Left lung (tissue), 10 donors: ENCODE measurements around the gene KDELR3. TPM values are rescaled to one million over a fixed set of nuclear protein-coding genes. Genes with fewer than 3 reads are reported as not detected.

Source experiments
- ATAC-seq: fragments of 200-7000 bp; cut with Tn5 transposase; one replicate; pipeline ENCODE4 v1.9.1; 2020; ENCODE audit warnings: moderate library complexity
- DNase-seq, 4 donors: peaks; one replicate each; pipeline ENCODE4 v3.0.0-alpha.2; 2013 to 2020
- H3K27ac ChIP-seq, 2 donors: fragments of 200-600 bp; sonication (generic) in 1 of 2; one replicate each; pipeline versions ENCODE4 v1.5.0 to v1.8.0; 2020 to 2021
- H3K27me3 ChIP-seq, 2 donors: fragments of 200-600 bp; sonication (generic) in 1 of 2; one replicate each; pipeline versions ENCODE4 v1.5.0 to v1.8.0; 2020 to 2021
- H3K36me3 ChIP-seq, 2 donors: fragments of 200-600 bp; sonication (generic) in 1 of 2; one replicate each; pipeline versions ENCODE4 v1.5.0 to v1.8.0; 2020 to 2021
- H3K4me1 ChIP-seq, 2 donors: fragments of 200-600 bp; one replicate each; pipeline ENCODE4 v1.8.0; 2021
- H3K4me3 ChIP-seq, 2 donors: fragments of 200-600 bp; sonication (generic) in 1 of 2; one replicate each; pipeline versions ENCODE4 v1.5.0 to v1.8.0; 2020 to 2021; ENCODE audit warnings: mild to moderate bottlenecking in 1 of 2
- H3K9me3 ChIP-seq, 2 donors: fragments of 200-600 bp; sonication (generic) in 1 of 2; one replicate each; pipeline versions ENCODE4 v1.5.0 to v1.8.0; 2020 to 2021
- intact Hi-C, 2 donors: fragments of 100-400 bp; cut with DNase I; formaldehyde crosslinking; loops; one replicate each; pipeline versions ENCODE4 v1.11.2 to v1.14.2; 2022
- polyA plus RNA-seq, 6 donors: library from polyadenylated mRNA; unstranded; fragments of 120-200 nt; gene quantifications; one replicate each; pipeline ENCODE4 v1.2.1, GENCODE V29; 2013; ENCODE audit not compliant: insufficient read length in 6 of 6
- total RNA-seq, 2 donors: library from RNA; stranded (reverse); fragmentation: NEBNext Ultra II Directional; extraction: Animal tissue kit (Norgen Biotek cat#: 25700); gene quantifications; one replicate each; pipeline ENCODE4 v1.2.1, GENCODE V29; 2021
- TF ChIP-seq, protein P1 (sequence below), 2 donors: fragments of 200-600 bp; sonication (generic) in 1 of 2; IDR thresholded peaks; one replicate each; pipeline versions ENCODE4 v1.5.0 to v1.8.0; 2021; ENCODE audit warnings: antibody characterized with exemption in 2 of 2
- donor health status: DM: no; HTN: yes; CAD: no.
- donor health status: DM: no; HTN: no; CAD: no.

KDELR3 gene
- total and polyA plus RNA-seq, 8 donors: 5.5 to 53.8 (median 7.7) TPM

DNA sequence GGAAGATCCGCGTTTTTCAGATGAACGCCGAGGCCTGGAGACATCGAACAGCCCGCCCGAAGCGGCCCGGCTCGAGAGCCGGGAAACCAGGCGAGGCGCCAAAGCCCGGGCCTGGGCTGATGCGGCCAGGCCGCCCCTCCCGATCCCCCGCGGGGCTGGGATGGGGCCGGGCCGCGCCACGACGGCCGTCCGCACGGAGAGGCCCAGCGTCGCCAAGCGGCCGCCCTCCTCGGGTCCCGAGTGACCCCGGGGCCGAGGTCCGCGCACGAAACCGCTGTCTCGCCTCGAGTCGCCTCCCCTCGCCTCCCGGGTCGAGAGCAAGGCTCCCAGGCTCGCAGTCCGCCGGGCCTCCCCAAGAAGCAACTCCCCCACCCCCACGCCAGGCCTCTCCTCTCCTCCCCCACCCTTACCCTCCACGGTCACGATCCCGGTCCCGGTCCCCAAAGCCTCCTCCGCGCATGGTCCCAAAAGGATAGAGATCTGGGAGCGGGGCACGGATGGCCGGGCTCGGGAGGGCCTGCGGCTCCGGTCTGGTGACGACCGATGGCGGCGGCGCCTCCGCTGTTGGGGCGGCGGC, 37.7 kb downstream of the KDELR3 start:
- intact Hi-C loops: no loop called here
- peak overlapping the region; percentile 73 to 78 for H3K4me3 ChIP-seq
- TF ChIP-seq, protein P1, sequence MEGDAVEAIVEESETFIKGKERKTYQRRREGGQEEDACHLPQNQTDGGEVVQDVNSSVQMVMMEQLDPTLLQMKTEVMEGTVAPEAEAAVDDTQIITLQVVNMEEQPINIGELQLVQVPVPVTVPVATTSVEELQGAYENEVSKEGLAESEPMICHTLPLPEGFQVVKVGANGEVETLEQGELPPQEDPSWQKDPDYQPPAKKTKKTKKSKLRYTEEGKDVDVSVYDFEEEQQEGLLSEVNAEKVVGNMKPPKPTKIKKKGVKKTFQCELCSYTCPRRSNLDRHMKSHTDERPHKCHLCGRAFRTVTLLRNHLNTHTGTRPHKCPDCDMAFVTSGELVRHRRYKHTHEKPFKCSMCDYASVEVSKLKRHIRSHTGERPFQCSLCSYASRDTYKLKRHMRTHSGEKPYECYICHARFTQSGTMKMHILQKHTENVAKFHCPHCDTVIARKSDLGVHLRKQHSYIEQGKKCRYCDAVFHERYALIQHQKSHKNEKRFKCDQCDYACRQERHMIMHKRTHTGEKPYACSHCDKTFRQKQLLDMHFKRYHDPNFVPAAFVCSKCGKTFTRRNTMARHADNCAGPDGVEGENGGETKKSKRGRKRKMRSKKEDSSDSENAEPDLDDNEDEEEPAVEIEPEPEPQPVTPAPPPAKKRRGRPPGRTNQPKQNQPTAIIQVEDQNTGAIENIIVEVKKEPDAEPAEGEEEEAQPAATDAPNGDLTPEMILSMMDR (IDR thresholded peaks at IDR 0.05): no peak
- H3K9me3 ChIP-seq: no peaks in the 10 kb centered on the region
- H3K27me3 ChIP-seq: no peaks in the 10 kb centered on the region
- peak; percentile 79 for ATAC-seq
- peak overlapping the region; percentile 99 to 100 for H3K27ac ChIP-seq
- H3K36me3 ChIP-seq: peaks cover 0 to 33% of the 10 kb centered on the region in 2 donors
- DNase-seq: peak; percentile 73 to 91 (median 84)
- H3K4me1 ChIP-seq: peaks cover 17 to 46% of the 10 kb centered on the region in 2 donors

DNA sequence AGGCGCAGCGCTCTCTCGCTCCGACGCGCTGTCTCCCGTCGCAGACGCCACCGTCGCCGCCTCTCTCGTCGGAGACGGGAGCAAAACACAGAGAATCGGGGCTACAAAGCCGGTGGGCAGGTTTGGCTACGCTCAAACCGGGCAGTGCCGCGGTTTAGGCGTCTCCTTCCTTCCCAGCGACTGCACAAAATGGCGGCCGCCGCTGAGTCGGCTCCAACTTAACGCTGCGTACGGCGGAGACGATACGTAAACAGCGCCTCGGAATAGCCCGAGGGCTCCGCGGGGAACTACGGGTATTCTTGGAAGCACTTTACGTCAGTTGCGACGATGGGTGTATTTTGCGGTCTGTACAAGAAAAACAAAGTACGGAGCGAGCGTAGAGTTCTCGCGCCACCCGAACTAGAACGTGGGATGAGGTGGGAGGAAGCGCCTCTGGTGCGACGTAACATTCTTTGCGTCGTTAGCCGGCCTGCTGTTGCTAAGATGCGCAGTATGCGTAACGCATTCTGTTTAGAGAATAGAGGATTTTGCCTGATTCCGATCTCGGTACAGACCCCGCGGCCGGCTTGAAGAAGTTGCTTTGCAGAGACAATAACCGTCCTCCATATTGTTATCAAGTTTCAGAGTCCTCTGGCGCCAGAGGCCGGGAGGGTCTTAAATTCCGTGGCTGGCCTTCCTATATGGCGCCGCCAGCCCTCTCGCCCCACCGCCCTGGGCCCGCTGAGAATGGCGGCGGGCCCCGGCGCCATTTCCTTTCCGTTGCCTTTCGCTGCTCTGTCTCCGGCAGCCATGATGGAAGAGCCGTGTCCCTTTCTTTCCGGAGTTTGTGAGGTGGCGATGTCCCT, 38.4 kb downstream of the KDELR3 start, which contains the start of gene DDX17:
Gene DDX17 (minus strand): TSS at position 194 of the 845 bp plus-strand sequence.
- DNase-seq (peak; percentile 95 to 100 (median 98)), ATAC-seq (peak; percentile 87)
- TF ChIP-seq, protein P1 (IDR thresholded peaks at IDR 0.05): no peak
- Histone ChIP-seq H3K27ac (peak within 1 kb of the TSS; percentile 99 to 100), H3K9me3 (no peaks in the 10 kb centered on the region), H3K4me1 (peaks cover 17 to 43% of the 10 kb centered on the region in 2 donors), H3K36me3 (peaks cover 0 to 26% of the 10 kb centered on the region in 2 donors), H3K27me3 (no peaks in the 10 kb centered on the region), H3K4me3 (peak within 1 kb of the TSS; percentile 73 to 78)
- intact Hi-C loops: no loop called here

DNA sequence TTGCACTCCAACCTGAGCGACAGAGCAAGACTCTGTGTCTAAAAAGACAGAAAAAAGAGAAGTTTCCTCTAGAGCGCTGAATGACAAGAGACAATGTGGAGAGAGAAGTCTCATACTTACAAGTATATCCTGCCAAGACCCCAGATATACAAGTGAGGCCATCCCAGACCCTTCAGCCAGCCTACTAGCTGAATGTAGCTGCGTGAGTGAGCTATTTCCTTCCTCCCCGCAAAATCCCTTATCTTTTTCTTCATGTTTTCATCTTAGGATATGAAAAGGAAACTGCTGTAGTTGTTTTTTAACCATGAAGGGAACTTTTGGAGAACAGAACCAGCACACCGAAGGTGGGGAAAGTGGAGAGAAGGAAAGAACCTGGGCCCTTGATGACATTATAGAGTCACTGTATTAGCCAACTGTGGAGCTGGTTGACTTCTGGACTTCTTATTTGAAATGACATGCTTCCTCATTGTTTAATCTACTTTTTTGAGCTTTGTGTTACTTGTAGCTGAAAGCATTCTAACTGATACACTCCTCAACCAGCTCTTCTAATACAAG, 42.6 kb downstream of the KDELR3 start:
- peaks cover 0 to 8% of the 10 kb centered on the region in 2 donors for H3K4me1 ChIP-seq
- intact Hi-C loops: no loop called here
- ATAC-seq: no peak
- DNase-seq: no peak
- H3K27me3 ChIP-seq: no peaks in the 10 kb centered on the region
- TF ChIP-seq, protein P1 (IDR thresholded peaks at IDR 0.05): no peak
- H3K27ac ChIP-seq: no peak overlapping the region
- no peaks in the 10 kb centered on the region for H3K36me3 ChIP-seq
- no peak overlapping the region for H3K4me3 ChIP-seq
- H3K9me3 ChIP-seq: no peaks in the 10 kb centered on the region

DNA sequence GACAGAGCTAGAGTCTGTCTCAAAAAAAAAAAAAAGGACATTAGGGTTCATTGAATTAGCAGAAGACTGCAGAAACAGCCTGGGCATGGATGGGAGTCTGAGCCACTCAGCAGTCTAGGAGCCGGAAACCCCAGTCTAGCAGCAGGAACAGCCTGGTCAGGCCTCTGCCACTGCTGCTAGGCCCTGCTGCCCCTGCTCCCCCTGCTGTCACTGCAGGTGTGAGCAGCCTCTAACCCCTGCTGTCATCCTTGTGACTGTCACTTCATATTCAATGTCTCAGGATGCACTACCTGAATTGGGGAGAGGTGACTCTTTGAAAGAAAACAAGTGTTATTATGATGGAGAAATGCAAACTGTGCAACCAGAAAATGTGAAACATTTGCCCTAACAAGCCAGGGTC, 45.2 kb downstream of the KDELR3 start:
- TF ChIP-seq, protein P1 (IDR thresholded peaks at IDR 0.05): no peak
- ATAC-seq (peak; percentile 19), DNase-seq (no peak)
- no peaks in the 10 kb centered on the region for H3K9me3 ChIP-seq
- no peak overlapping the region for H3K27ac ChIP-seq
- H3K27me3 ChIP-seq: no peaks in the 10 kb centered on the region
- intact Hi-C loops: no loop called here
- H3K36me3 ChIP-seq: no peaks in the 10 kb centered on the region
- H3K4me3 ChIP-seq: no peak overlapping the region
- no peaks in the 10 kb centered on the region for H3K4me1 ChIP-seq

DNA sequence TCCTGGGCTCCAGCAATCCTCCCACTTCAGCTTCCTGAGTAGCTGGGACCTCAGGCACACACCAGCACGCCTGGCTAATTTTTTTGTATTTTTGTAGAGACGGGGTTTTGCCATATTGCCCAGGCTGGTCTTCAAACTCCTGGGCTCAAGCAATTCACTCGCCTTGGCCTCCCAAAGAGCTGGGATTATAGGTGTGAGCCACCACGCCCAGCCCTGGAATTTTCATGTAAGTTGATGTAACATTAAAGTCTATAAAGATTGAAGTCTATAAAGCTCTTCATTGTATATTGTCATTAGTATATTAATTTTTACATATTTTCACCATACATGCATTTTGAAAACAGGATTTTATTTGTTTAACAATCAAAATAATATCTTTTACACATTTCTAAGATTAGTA, 50.7 kb downstream of the KDELR3 start:
- Histone ChIP-seq H3K27ac (no peak overlapping the region), H3K9me3 (no peaks in the 10 kb centered on the region), H3K27me3 (no peaks in the 10 kb centered on the region), H3K36me3 (no peaks in the 10 kb centered on the region), H3K4me1 (no peaks in the 10 kb centered on the region), H3K4me3 (no peak overlapping the region)
- no peak for DNase-seq
- intact Hi-C loops: no loop called here
- TF ChIP-seq, protein P1 (IDR thresholded peaks at IDR 0.05): no peak
- ATAC-seq: no peak
